Stimulated activated CD4-positive, alpha-beta T cell treated with anti-CD3 and anti-CD28 coated beads, Interleukin-1b, Interleukin-23, amount 100 ng/mL, for 1 hour (primary cell): Measurements from ENCODE around the gene SPTSSB.

Source experiments
- DNase-seq, 2 donors: peaks; one replicate each; pipeline ENCODE4 v3.0.0-alpha.2; 2020; ENCODE audit warnings: low read depth in 2 of 2

Gene SPTSSB

GRCh38 chr3:161339517-161340500 lies 31.5 kb downstream of the SPTSSB start:
- no peak for DNase-seq

DNA sequence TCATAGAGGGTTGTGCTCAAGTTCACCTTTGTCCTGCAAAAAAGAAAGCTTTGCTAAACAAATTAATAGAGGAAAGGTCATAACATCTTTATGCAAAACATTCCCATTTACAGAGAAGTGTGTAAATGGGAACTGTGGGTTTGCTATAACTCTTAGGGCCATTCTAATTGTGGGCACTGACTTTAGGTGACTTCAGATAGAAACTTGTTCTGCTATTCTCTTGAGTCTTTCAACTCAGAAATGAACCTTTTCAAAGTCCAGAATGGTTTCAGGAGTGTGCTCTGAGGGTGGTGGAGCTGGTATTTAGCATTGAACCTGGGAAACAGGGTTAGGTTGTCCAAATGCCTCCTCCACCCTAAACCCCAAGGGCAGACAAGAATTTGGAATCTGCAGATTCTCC lies 34.0 kb downstream of the SPTSSB start:
- DNase-seq = no peak

DNA sequence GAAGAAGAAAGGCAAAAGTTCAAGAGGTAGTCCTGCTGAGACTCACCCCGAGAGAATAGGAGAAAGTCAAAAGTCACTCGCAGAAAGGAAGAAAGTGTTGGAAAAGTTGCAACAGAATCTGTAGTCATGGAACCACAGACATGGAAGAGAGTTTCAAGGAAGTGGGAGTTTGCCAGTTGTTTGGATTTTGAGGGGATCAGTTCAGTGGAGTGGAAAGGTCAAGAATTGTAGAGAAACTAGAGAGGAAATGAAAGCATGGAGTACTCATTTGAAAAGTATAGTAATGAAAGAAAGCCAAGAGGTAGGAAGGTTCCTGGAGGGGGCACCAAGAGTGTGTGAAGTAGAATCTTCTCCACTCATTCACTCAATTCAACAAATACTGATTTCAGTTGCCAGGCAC lies 34.7 kb downstream of the SPTSSB start:
- no peak for DNase-seq

DNA sequence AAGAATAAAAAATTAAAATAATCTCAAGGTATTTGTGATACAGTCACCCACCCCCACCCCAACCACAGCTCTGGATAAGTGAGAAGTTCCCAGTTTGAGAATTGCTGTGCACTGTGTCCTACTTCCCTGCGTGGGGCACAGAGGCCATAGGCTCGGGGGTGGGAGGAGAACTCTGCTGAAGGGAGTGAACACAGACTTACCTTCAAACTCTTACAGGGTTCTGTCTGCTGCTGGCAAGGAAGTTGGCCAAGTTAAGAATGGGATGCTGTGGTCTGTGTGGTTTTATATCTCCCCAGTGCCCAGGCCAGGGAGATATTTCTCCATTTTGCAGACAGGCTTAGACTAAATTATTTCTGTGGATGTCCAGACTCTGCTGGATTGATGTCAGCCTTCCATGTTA lies 37.6 kb downstream of the SPTSSB start:
- no peak for DNase-seq

DNA sequence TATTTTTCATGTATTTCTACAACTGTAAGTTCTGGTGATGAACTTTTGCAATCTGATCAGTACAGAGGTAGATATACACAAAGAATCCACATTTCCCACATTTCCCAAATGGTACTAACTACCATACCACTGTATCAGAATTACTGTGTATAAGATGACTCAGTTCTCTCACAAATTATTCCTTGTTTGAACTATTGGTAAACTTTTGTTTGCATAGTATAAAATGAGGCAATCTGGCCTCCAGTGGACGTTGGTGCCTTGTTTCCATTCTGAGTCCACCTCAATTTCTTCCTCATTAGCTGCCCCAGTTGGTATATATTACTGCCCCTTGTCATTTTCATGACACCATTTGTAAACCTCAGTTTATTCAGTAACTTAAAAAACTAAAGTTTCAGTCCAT lies 38.5 kb downstream of the SPTSSB start:
- no peak for DNase-seq

DNA sequence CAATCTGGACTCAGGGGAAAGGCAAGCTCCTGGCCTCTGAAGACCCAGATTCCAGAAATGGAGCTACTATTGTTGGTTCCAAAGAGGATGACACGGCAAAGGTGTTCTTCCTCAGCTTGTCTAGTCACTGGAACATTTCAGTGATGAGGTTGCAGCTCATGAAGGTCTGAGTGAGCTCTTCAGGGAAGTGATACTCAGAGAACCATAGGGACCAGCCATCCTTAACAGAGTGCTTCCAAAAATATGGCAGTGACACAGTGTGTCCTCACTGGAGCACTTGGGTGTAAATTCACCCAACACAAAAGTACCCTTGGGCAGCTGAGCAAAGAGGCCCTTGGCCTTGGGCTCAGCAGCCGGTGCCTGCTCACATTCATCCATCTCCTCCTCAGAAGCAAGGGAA lies 46.3 kb downstream of the SPTSSB start:
- DNase-seq = no peak

- no peak for DNase-seq
Observed at GRCh38 chr3:161323926-161324621, 47.2 kb downstream of the SPTSSB start.

DNA sequence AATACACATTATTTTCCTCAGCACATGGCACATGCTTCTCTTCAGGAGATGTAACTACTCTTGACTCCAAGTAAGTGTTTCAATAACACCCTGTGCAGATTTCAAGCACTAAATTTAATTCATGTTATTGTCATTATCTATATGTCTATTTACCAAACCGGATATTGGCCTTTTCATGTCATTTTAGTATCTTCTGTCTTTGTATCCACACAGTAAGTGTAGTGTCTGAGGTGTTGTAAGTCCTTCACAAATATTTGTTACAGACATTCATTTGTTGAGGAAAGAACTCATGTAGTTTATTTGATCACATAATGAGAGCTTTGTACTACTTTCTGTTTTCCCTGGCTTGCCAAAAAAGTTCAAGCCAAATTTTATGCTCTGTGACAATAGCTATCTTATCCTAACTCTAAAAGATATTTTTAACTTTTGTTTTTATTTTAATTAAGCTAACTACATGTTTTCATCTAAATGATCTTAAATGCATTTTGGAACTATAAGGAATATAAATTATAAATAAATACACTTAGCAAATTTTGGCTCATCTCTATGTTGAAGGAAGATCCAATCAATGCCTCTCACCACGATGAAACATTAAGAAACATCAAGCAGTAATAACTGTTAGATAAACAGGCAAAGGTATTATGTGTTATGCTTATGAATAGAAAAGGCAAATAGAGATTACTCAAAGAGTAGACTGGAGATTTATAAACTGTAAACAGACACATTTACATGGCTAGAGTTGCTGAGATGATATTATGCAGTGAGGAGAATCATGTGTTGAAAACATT lies 48.3 kb downstream of the SPTSSB start:
- no peak for DNase-seq

DNA sequence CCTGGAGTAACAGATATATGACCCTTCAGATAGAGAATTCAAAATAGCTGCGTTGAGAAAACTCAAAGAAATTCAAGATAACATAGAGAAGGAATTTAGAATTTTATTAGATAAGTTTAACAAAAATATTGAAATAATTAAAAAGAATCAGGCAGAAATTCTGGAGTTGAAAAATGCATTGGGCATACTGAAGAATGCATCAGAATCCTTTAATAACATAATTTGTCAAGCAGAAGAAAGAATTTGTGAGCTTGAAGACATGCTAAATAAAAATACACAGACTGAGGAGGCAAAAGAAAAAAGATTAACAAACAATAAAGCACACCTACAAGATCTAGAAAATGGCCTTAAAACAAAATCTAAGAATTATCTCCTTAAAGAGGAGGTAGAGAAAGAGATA lies 50.5 kb downstream of the SPTSSB start:
- DNase-seq = no peak

GRCh38 chr3:161319867-161320266 lies 51.5 kb downstream of the SPTSSB start:
- DNase-seq = no peak

DNA sequence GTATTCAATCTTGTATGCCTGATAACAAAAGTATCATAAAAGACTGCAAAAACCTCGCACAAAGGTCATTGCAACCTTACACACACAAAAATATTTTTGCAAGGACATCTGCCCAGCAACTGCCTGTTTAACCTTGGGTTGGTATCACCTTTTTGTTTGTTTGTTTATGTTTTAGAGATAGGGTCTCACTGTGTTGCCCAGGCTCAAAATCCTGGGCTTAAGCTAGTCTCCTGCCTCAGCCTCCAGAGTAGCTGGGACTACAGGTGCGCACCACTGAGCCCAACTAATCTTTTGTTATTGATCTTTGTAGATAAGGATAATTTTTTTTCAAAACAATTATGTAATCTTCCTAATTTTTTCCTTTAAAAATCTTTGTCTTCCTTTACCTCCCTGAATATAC lies 54.2 kb downstream of the SPTSSB start:
- DNase-seq = no peak

DNA sequence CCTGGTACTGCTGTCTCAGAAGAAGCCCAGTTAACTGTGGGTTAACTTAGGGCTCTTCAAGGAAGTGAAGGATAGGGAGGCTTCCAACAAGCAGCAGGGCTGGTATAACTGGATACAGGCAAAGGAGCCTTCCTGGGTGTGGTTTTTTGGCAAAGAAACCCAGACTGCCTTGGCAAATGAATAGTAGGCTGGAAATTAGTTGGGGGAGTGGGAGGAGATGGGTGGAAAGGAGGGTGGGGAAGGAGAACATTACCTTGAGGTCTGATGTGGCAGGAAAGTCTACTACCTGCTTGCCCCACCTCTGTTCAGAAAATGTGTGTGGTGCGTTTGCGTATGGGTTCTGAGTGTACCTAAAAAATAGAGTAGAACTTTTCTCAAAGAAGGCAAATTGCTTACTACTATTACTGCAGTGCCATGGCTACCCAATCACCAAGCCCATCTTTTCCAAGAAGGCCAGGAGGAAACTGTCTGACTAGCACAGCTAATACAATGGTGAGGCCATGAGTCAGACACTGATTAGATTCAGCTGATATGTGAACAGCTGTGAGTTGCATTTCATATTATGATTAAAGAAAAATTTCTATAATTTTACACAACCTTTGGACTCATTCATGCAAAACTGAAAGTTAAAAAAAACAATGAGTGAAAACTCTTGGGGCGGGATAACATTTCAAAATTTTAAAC lies 55.2 kb downstream of the SPTSSB start:
- DNase-seq = no peak

DNA sequence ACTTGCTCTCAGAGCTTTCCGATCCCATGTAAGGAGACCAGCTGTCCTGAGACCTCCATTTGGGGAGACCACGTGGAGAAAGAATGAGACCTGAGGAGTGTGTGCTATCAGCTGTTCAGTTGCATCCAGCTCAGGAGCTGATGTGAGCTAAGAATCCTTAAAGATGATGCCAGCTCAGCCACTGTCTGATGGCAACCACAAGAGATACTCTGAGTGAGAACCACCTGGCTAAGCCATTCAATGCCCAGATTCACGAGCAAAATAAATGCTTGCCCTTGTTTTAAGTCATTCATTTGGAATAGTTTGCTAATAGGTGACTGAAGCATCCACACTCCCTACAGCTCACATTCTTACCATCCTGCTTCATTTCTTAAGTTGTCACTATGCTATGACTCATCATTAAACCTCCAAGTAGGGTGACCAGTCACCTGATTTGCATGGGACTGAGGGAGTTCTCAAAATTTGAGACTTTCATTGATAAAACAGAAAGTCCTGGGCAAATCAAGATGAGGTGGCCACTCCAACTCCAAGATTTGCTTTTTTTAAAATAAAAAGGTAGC lies 56.4 kb downstream of the SPTSSB start:
- DNase-seq = no peak

DNA sequence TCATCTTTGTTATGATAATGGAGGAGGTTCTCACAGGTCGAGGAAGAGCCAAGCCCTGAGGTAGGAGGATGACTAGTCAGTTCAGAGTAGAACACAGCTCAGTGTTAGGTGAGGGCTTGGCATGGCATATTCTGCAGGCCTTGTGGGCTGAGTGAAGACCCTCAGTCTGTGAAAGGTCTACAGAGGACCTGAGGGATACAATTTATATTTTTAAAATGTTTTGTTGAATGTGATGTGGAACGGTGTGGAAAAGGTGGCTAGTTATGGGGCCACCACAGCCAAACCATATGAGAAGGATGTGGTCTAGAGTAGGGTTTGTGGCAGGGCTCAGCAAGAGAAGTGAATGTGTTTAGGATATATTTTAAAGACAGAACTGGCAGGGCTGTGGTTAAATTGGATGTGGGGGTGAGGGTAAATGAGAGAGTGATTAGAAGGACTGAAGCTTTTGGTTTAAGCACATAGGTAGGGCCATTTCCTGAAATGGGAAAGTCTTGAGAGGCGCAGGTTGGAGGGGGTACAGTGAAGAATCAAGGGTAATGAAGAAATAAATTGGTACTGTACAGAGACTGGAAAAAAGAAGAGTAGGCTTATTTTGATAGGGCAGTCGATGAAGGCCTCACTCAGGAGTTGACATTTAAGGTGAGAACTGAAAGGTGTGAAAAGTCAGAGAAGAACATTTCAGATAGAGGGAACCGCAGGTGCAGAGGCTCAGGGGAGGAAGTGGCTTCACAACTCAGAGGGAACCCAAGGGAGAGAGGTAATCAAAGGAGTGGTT lies 60.5 kb downstream of the SPTSSB start:
- DNase-seq = no peak

DNA sequence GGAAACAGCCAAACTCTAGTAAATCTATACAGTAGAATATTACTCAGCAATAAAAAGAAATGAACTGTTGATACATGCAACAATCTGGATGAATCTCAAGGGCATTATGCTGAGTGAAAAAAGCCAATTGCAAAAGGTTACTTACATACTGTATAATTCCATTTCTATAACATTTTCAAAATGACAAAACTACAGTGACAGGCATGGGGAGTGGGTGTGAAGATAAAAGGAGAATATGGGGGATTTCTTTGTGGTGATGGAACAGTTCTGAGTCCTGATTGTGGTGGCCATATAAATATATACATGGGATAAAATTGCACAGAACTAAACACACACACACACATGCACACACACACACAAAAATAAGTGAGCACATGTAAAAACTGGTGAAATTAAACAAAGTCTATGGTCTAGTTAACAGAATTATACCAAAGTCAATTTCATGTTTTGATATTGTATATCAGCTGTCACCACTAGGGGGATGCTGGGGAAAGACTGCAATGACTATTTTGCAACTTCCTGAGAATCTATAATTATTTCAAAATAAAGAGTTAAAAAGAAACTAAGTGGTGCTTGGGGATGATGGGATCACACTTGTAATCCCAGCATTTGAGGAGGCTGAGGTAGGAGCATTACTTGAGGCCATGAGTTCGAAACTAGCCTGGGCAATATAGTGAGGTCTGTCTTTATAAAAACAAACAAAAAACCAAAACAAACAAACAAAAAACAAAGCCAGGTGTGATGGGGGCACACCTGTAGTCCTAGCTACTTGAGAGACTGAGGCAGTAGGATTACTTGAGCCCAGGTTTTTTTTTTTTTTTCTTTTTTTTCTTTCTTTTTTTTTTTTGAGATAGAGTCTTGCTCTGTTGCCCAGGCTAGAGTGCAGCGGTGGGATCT lies 66.0 kb downstream of the SPTSSB start:
- DNase-seq = no peak

GRCh38 chr3:161296814-161297213 lies 74.5 kb downstream of the SPTSSB start:
- DNase-seq = no peak

GRCh38 chr3:161295325-161295724 lies 76.0 kb downstream of the SPTSSB start:
- no peak for DNase-seq
